A673 (cell line): Measurements from ENCODE around the gene FBXL15.

Experiments
- EZH2 ChIP-seq: fragments of 200-600 bp; sonication (generic); IDR thresholded peaks from 2 replicates; pipeline ENCODE4 v1.6.1; 2017; ENCODE audit warnings: borderline replicate concordance, low read depth, mild to moderate bottlenecking, mixed read lengths, antibody characterized with exemption, low read length; ENCODE audit not compliant: poor library complexity, severe bottlenecking
- TF ChIP-seq, protein P1 (sequence below): fragments of 300-800, 200-600 bp; sonication (generic); conservative IDR thresholded peaks from 2 replicates; pipeline ENCODE4 v1.5.1; 2017; ENCODE audit warnings: low read depth, mild to moderate bottlenecking, antibody characterized with exemption, low read length, moderate library complexity, mixed read lengths

DNA sequence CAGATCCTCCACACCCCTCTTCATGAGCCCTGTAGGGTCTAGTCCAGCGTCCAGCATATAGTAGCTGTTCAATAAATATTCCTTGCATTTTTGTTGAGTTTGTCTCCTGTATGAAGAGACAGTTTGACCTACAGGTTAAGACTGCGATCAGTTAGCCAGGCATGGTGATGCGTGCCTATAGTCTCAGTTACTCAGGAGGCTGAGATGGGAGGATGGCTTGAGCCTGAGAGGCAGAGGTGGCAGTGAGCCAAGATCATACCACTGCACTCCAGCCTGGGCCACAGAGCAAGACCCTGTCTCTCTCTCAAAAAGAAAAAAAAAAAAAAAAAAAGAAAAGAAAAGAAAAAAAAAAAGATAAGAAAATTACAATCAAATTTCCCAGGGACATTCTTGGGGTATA lies 16.9 kb downstream of the FBXL15 start:
- TF ChIP-seq, protein P1, sequence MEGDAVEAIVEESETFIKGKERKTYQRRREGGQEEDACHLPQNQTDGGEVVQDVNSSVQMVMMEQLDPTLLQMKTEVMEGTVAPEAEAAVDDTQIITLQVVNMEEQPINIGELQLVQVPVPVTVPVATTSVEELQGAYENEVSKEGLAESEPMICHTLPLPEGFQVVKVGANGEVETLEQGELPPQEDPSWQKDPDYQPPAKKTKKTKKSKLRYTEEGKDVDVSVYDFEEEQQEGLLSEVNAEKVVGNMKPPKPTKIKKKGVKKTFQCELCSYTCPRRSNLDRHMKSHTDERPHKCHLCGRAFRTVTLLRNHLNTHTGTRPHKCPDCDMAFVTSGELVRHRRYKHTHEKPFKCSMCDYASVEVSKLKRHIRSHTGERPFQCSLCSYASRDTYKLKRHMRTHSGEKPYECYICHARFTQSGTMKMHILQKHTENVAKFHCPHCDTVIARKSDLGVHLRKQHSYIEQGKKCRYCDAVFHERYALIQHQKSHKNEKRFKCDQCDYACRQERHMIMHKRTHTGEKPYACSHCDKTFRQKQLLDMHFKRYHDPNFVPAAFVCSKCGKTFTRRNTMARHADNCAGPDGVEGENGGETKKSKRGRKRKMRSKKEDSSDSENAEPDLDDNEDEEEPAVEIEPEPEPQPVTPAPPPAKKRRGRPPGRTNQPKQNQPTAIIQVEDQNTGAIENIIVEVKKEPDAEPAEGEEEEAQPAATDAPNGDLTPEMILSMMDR, result no peak
- TF ChIP-seq EZH2, result no peak
